Psoas muscle (tissue), 8 donors: ENCODE results near the gene CORIN. TPM values are rescaled to one million over a fixed set of nuclear protein-coding genes. Genes with fewer than 3 reads are reported as not detected.

Source experiments
- ATAC-seq, 4 donors: fragments of 200-7000 bp; cut with Tn5 transposase; one replicate each; pipeline ENCODE4 v1.9.1; 2020; ENCODE audit warnings: moderate library complexity in 3 of 4, mild to moderate bottlenecking in 2 of 4
- DNase-seq, 2 donors: peaks; one replicate each; pipeline ENCODE4 v3.0.0-alpha.2; 2020
- H3K27ac ChIP-seq: fragments of 200-600 bp; one replicate; pipeline ENCODE4 v1.8.0; 2022
- H3K27me3 ChIP-seq, 3 donors: fragments of 200-600 bp in 1 of 3; one replicate each; pipeline versions ENCODE4 v1.6.1 to v1.8.0; 2013 to 2022; ENCODE audit warnings: low read length in 2 of 3, mild to moderate bottlenecking in 2 of 3, moderate library complexity in 1 of 3; ENCODE audit not compliant: insufficient read depth in 3 of 3
- H3K36me3 ChIP-seq, 2 donors: fragments of 200-600 bp in 1 of 2; one replicate each; pipeline versions ENCODE4 v1.6.1 to v1.8.0; 2013 to 2022; ENCODE audit warnings: low read depth in 1 of 2, mild to moderate bottlenecking in 1 of 2, moderate library complexity in 1 of 2; ENCODE audit not compliant: insufficient read depth in 1 of 2
- H3K4me1 ChIP-seq: fragments of 200-600 bp; one replicate; pipeline ENCODE4 v1.8.0; 2022
- H3K4me3 ChIP-seq: fragments of 200-600 bp; one replicate; pipeline ENCODE4 v1.8.0; 2022; ENCODE audit warnings: mild to moderate bottlenecking
- H3K9me3 ChIP-seq: fragments of 200-600 bp; one replicate; pipeline ENCODE4 v1.8.0; 2022
- WGBS, 3 donors: extraction: QIAGEN DNeasy Blood & Tissue Kit; methylation state at CpG; one replicate each; pipeline versions ENCODE4 v1.1.6 to v1.1.7; 2013; 5-methylcytosine and 5-hydroxymethylcytosine counted together
- intact Hi-C, 2 donors: fragments of 100-400 bp; cut with DNase I; formaldehyde crosslinking; loops; one replicate each; pipeline versions ENCODE4 v1.11.0 to v1.14.2; 2022
- polyA plus RNA-seq, 3 donors: library from polyadenylated mRNA; stranded (reverse); fragments of 200-250 nt; gene quantifications; one replicate each; pipeline ENCODE4 v1.2.3, GENCODE V29; 2013
- total RNA-seq, 4 donors: library from RNA; stranded (reverse); fragmentation: NEBNext Ultra II Directional in 2 of 4; extraction: Animal tissue kit (Norgen Biotek cat#: 25700) in 2 of 4; gene quantifications; one replicate each; pipeline versions ENCODE4 v1.2.1 to v1.2.4, GENCODE V29; 2021 to 2023
- TF ChIP-seq, protein P1 (sequence below): fragments of 200-600 bp; IDR thresholded peaks from one replicate; pipeline ENCODE4 v1.8.0; 2022; ENCODE audit warnings: antibody characterized with exemption
- donor health status: healthy with polysubstance abuse.
- donor health status: DM: no; HTN: no; CAD: no; lungs with moderate emphysema.
- donor health status: Bipolar disorder and iron deficiency.
- donor health status: healthy.
- donor health status: DM: yes; HTN: yes; CAD: no.
- donor health status: DM: no; HTN: no; CAD: no.
- donor health status: DM: no; HTN: no; CAD: no.
- donor health status: DM: yes; HTN: yes; CAD: no.

Gene CORIN
- total and polyA plus RNA-seq, 7 donors = 0.03 to 1.3 (median 0.16) TPM; not detected in 1

DNA sequence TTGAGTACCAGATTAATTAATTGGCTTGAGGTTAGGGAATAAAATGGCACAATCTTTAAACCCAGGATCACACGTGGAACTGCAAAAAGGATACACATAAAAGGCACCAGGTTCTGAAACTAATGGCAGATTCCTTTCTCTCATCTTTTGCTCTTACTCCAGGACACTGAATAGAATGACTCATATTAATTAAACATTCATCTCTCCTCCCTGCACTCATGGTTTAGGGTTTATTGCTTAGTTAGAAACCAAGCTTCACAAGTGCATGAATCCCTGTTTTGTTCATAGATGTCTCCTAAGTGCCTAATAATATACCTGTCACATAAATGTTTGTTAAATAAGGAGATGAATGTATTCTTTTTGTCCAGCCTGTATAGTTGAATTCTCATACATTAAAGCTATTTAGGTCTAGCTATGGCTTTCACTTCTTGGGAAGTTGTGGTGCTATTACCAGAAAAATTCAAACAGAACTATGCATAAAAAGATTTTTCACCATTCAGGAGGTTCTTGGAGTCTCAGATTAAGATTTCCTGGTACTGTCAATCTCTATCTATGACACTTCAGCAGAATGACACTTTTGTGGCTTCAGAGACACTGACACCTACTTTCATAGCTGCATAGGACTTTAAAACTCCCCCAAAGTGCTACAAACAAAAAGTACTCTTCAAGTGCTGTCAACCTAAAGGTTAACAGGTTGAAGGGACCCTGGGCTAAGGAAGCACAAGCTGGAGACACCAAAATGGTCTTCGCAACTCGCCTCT, 7.4 kb downstream of the CORIN start:
- no peak for DNase-seq
- H3K27ac ChIP-seq = no peak overlapping the region
- peaks cover 0 to 8% (median 0%) of the 10 kb centered on the region in 3 donors for H3K27me3 ChIP-seq
- H3K4me1 ChIP-seq = peaks cover 9% of the 10 kb centered on the region
- WGBS, 3 donors = 43 to 63% (median 44%) methylated on average over 3 of the region's 3 CpGs
- no peaks in the 10 kb centered on the region for H3K36me3 ChIP-seq
- peaks cover 5% of the 10 kb centered on the region for H3K9me3 ChIP-seq
- no peak for ATAC-seq
- TF ChIP-seq, protein P1, sequence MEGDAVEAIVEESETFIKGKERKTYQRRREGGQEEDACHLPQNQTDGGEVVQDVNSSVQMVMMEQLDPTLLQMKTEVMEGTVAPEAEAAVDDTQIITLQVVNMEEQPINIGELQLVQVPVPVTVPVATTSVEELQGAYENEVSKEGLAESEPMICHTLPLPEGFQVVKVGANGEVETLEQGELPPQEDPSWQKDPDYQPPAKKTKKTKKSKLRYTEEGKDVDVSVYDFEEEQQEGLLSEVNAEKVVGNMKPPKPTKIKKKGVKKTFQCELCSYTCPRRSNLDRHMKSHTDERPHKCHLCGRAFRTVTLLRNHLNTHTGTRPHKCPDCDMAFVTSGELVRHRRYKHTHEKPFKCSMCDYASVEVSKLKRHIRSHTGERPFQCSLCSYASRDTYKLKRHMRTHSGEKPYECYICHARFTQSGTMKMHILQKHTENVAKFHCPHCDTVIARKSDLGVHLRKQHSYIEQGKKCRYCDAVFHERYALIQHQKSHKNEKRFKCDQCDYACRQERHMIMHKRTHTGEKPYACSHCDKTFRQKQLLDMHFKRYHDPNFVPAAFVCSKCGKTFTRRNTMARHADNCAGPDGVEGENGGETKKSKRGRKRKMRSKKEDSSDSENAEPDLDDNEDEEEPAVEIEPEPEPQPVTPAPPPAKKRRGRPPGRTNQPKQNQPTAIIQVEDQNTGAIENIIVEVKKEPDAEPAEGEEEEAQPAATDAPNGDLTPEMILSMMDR = no peak
- intact Hi-C loops = no loop called here
- H3K4me3 ChIP-seq = no peak overlapping the region

DNA sequence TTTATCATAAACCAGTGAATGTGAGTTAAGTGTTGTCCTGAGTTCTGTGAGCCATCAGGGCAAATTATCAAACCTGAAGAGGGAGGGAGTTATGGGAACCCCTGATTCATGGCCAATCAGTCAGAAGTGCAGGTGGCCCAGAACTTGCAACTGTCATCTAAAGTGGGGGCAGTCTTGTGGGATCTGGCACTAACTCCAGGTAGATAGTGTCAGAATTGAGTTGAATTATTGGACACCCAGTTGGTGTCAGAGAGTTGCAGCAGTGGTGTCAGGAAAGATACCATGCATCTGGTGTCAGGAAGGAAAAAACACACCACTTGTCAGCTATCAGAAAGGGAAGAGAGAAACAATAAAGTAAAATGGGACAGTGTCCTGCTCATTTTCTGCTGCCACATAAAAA, 8.4 kb downstream of the CORIN start:
- DNase-seq (no peak), ATAC-seq (no peak)
- Histone ChIP-seq H3K27ac (no peak overlapping the region), H3K4me3 (no peak overlapping the region), H3K9me3 (peaks cover 5% of the 10 kb centered on the region), H3K4me1 (peaks cover 12% of the 10 kb centered on the region), H3K27me3 (peaks cover 0 to 4% (median 0%) of the 10 kb centered on the region in 3 donors), H3K36me3 (no peaks in the 10 kb centered on the region)
- TF ChIP-seq, protein P1 = no peak
- intact Hi-C loops = no loop called here

DNA sequence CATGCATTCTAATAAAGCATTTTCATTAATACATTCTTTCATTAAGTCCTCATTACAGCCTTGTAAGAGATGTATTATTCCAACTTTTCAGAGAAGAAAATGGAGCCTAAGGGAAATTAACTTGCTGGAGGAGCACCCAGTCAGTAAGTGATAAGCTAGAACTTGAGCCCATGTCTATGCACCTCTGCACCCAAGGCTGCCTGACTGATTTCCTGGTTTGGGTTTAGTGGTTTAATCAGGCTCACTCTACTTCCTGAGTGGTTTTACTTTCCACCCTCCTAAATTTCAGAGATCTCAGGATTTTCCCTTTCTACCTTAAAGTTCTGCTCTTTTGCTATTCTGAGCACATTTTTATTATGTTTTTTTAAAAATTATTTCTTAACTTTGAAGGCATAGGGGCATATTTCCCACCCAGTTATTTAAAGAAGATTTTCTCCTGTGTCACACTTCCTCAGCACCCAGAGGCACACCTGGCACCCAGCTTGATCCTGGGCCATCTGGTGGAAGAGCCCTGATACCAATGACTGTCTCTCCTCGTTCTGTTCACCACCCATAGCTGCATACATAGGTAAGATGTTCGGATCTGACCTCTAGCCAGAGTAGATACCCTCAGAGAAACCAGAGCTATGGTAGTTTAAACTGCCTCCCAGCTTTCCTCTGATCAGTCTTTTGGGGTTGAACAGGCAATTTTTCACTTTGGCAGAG, 10.4 kb downstream of the CORIN start:
- no peak for DNase-seq
- intact Hi-C loops = no loop called here

DNA sequence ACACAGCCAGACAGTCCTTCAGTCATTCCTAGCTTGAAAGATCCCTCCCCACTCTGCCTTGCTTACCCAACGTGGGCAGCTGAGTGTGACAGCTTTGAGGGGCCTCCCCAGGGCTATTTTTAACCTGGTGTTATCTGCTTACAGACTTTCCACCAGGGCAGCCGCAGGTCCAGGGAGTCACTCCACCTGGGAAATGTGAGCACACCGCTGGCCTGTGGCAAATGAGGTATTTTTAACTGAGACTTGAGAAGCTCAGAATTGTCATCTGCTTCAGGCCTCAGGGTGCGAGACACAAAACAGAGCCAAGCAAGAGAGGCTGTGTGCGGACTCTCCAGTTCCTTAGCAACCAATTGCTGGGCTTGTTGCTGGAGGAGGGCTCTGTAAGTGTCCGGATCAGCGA, 13.0 kb downstream of the CORIN start:
- no peak overlapping the region for H3K4me3 ChIP-seq
- DNase-seq = peak in 1 of 2 donors; percentile 19
- TF ChIP-seq, protein P1 = no peak

More for the DNA sequence above, 10.4 kb downstream of the CORIN start:
- Histone ChIP-seq H3K9me3 (no peaks in the 10 kb centered on the region), H3K27ac (no peak overlapping the region), H3K36me3 (no peaks in the 10 kb centered on the region), H3K27me3 (no peaks in the 10 kb centered on the region), H3K4me3 (no peak overlapping the region), H3K4me1 (peaks cover 15% of the 10 kb centered on the region)
- TF ChIP-seq, protein P1 = no peak
- 77 to 82% (median 79%) methylated on average over 2 of the region's 2 CpGs for WGBS, 3 donors
- no peak for ATAC-seq

More for the DNA sequence above, 13.0 kb downstream of the CORIN start:
- peak; percentile 91 to 98 (median 97) for ATAC-seq
- intact Hi-C loops = no loop called here
- Histone ChIP-seq H3K36me3 (no peaks in the 10 kb centered on the region), H3K27me3 (no peaks in the 10 kb centered on the region), H3K9me3 (no peaks in the 10 kb centered on the region), H3K4me1 (peaks cover 5% of the 10 kb centered on the region), H3K27ac (peak overlapping the region; percentile 60)
- 22 to 34% (median 24%) methylated on average over 7 of the region's 7 CpGs for WGBS, 3 donors
